ENCODE measurements around the gene LRRC28. TPM values are rescaled to one million over a fixed set of nuclear protein-coding genes. Genes with fewer than 3 reads are reported as not detected.

LRRC28 gene
- total and polyA plus RNA-seq, 12 donors = 3.0 to 31.9 (median 22.5) TPM

GRCh38 chr15:99210334-99210733, 40.9 kb upstream of the LRRC28 start:
- Histone ChIP-seq H3K9me3 (no peaks in the 10 kb centered on the region), H3K27me3 (no peaks in the 10 kb centered on the region), H3K4me3 (no peak overlapping the region), H3K36me3 (peaks cover 0 to 45% (median 4%) of the 10 kb centered on the region in 9 donors), H3K4me1 (peaks cover 0 to 23% (median 9%) of the 10 kb centered on the region in 9 donors), H3K27ac (no peak overlapping the region)
- ATAC-seq = no peak
- intact Hi-C loops (cut with DNase I) = loop anchor here in 5 of 10 donors (1.0 to 10.0 kb wide), 4 partner anchors 30 to 108 kb away; no protein-coding TSS in a partner anchor
- TF ChIP-seq CTCF (IDR thresholded peaks at IDR 0.05) = no peak
- DNase-seq = no peak

GRCh38 chr15:99211926-99212325, 39.4 kb upstream of the LRRC28 start:
- peak in 5 of 8 donors; percentile 26 to 56 (median 43) for ATAC-seq
- Histone ChIP-seq H3K9me3 (no peaks in the 10 kb centered on the region), H3K4me3 (no peak overlapping the region), H3K27ac (peak overlapping the region in 6 of 10 donors; percentile 2 to 80 (median 46)), H3K27me3 (no peaks in the 10 kb centered on the region), H3K36me3 (peaks cover 0 to 48% (median 4%) of the 10 kb centered on the region in 9 donors), H3K4me1 (peaks cover 0 to 23% (median 9%) of the 10 kb centered on the region in 9 donors)
- intact Hi-C loops (cut with DNase I) = loop anchor here in 9 of 10 donors (2.0 to 10.0 kb wide), 7 partner anchors 40 to 111 kb away; partner anchors contain the start of gene SYNM (in 1 of the 9)
- DNase-seq = no peak
- 72 to 81% methylated on average over 4 of the region's 4 CpGs for WGBS, 2 donors
- no peak for TF ChIP-seq CTCF (IDR thresholded peaks at IDR 0.05)

- H3K9me3 ChIP-seq = no peaks in the 10 kb centered on the region
- H3K27me3 ChIP-seq = no peaks in the 10 kb centered on the region
- DNase-seq = peak in 1 of 2 donors; percentile 35
- 63 to 74% methylated on average over 7 of the region's 7 CpGs for WGBS, 2 donors
- H3K27ac ChIP-seq = peak overlapping the region in 7 of 10 donors; percentile 7 to 80 (median 42)
- peaks cover 0 to 53% (median 4%) of the 10 kb centered on the region in 9 donors for H3K36me3 ChIP-seq
- H3K4me1 ChIP-seq = peaks cover 0 to 23% (median 9%) of the 10 kb centered on the region in 9 donors
- no peak for TF ChIP-seq CTCF (IDR thresholded peaks at IDR 0.05)
- ATAC-seq = peak; percentile 62 to 94 (median 86)
- intact Hi-C loops (cut with DNase I) = loop anchor here in 9 of 10 donors (2.0 to 10.0 kb wide), 7 partner anchors 40 to 112 kb away; partner anchors contain the start of gene SYNM (in 1 of the 9)
- H3K4me3 ChIP-seq = no peak overlapping the region
Observed at GRCh38 chr15:99212406-99212805, 38.9 kb upstream of the LRRC28 start.

- Histone ChIP-seq H3K27me3 (no peaks in the 10 kb centered on the region), H3K4me1 (peaks cover 0 to 23% (median 9%) of the 10 kb centered on the region in 9 donors), H3K27ac (peak overlapping the region in 7 of 10 donors; percentile 7 to 80 (median 42)), H3K9me3 (no peaks in the 10 kb centered on the region), H3K36me3 (peaks cover 0 to 62% (median 5%) of the 10 kb centered on the region in 9 donors), H3K4me3 (no peak overlapping the region)
- WGBS, 2 donors = 0% methylated on average over 1 of the region's 1 CpG
- intact Hi-C loops (cut with DNase I) = loop anchor here (1.0 to 10.0 kb wide), 10 partner anchors 41 to 113 kb away; partner anchors contain the start of gene SYNM (in 1 of the 10)
- peak; percentile 80 to 96 (median 94) for TF ChIP-seq CTCF (IDR thresholded peaks at IDR 0.05)
- DNase-seq (peak; percentile 77 to 84), ATAC-seq (peak; percentile 74 to 91 (median 86))
Observed at GRCh38 chr15:99213187-99213811, 38.0 kb upstream of the LRRC28 start.
